SK-N-SH (cell line): ENCODE data around the gene ZFAND2A. TPM values are rescaled to one million over a fixed set of nuclear protein-coding genes. Genes with fewer than 3 reads are reported as not detected.

Source experiments
- CTCF ChIA-PET: fragments of 300-600, 350-600 bp; formaldehyde crosslinking; extraction: SDS; loops from one replicate; lab custom pipeline; 2021; lab: Yijun Ruan, JAX
- POLR2A ChIA-PET: fragments of 350-600 bp; sonication (Branson Sonifier 250); formaldehyde crosslinking; extraction: SDS; loops from one replicate; lab custom pipeline; 2020; ENCODE audit warnings: antibody characterized with exemption, inconsistent platforms; lab: Yijun Ruan, JAX
- DNase-seq: peaks from one replicate; pipeline ENCODE4 v3.0.0; 2012
- H2AFZ ChIP-seq: fragments of 200-600 bp; sonication (generic); 2 replicates; pipeline ENCODE4 v1.8.1; 2016; ENCODE audit warnings: antibody characterized with exemption, mild to moderate bottlenecking, low read depth
- H3F3A ChIP-seq: fragments of 200-600 bp; sonication (generic); replicated peaks from 2 replicates; pipeline ENCODE3; 2016; ENCODE audit warnings: antibody characterized with exemption, mild to moderate bottlenecking; ENCODE audit not compliant: insufficient read depth
- H3K27ac ChIP-seq, 2 experiments: fragments of 200-500 bp in 1 of 2; fragments of 200-600 bp in 1 of 2; sonication (Bioruptor generic) in 1 of 2; sonication (generic), shearing (Covaris generic) in 1 of 2; 2 replicates each; pipeline versions ENCODE4 v1.5.1 to v1.6.1; 2014 to 2016; ENCODE audit warnings: low read depth in 2 of 2, inconsistent platforms in 1 of 2, low read length in 1 of 2, mild to moderate bottlenecking in 1 of 2, mixed read lengths in 1 of 2
- H3K27me3 ChIP-seq: fragments of 200-600 bp; sonication (generic), shearing (Covaris generic); 2 replicates; pipeline ENCODE4 v1.6.1; 2016; ENCODE audit warnings: mixed run types; ENCODE audit not compliant: insufficient read depth
- H3K36me3 ChIP-seq, 2 experiments: fragments of 200-500 bp in 1 of 2; fragments of 200-600 bp in 1 of 2; sonication (Bioruptor generic) in 1 of 2; sonication (generic) in 1 of 2; replicated peaks in 1 of 2; 2 replicates each; pipeline versions ENCODE3 to v1.5.1; 2014 to 2016; ENCODE audit warnings: low read length in 1 of 2, mild to moderate bottlenecking in 1 of 2; ENCODE audit not compliant: insufficient read depth in 2 of 2, control insufficient read depth in 1 of 2
- H3K4me1 ChIP-seq, 2 experiments: fragments of 200-500 bp in 1 of 2; fragments of 200-600 bp in 1 of 2; sonication (Bioruptor generic) in 1 of 2; sonication (generic), shearing (Covaris generic) in 1 of 2; 2 replicates each; pipeline versions ENCODE4 v1.5.1 to v1.6.1; 2014 to 2016; ENCODE audit warnings: low read depth in 1 of 2, low read length in 1 of 2, mixed run types in 1 of 2; ENCODE audit not compliant: insufficient read depth in 2 of 2, control insufficient read depth in 1 of 2
- H3K4me2 ChIP-seq: fragments of 200-600 bp; sonication (generic), shearing (Covaris generic); 2 replicates; pipeline ENCODE4 v1.6.1; 2017; ENCODE audit warnings: mixed run types
- H3K4me3 ChIP-seq, 2 experiments: fragments of 200-500 bp in 1 of 2; fragments of 200-600 bp in 1 of 2; sonication (Bioruptor generic) in 1 of 2; sonication (generic), shearing (Covaris generic) in 1 of 2; 2 replicates each; pipeline versions ENCODE4 v1.5.1 to v1.8.1; 2014 to 2016; ENCODE audit warnings: low read depth in 2 of 2, inconsistent platforms in 1 of 2, low read length in 1 of 2, mild to moderate bottlenecking in 1 of 2, mixed read lengths in 1 of 2, moderate library complexity in 1 of 2
- H3K79me2 ChIP-seq: fragments of 200-600 bp; sonication (generic); 2 replicates; pipeline ENCODE4 v1.8.1; 2017; ENCODE audit warnings: mild to moderate bottlenecking; ENCODE audit not compliant: insufficient read depth
- H3K9ac ChIP-seq: fragments of 200-600 bp; sonication (generic); 2 replicates; pipeline ENCODE4 v1.6.1; 2017; ENCODE audit warnings: mixed run types
- H3K9me2 ChIP-seq: fragments of 200-600 bp; sonication (generic); 2 replicates; pipeline ENCODE4 v1.6.1; 2017; ENCODE audit warnings: mixed run types
- H3K9me3 ChIP-seq: fragments of 200-600 bp; sonication (generic); 2 replicates; pipeline ENCODE4 v1.6.1; 2017; ENCODE audit warnings: mixed run types, mild to moderate bottlenecking, moderate library complexity
- H4K20me1 ChIP-seq: fragments of 200-600 bp; sonication (generic); 2 replicates; pipeline ENCODE4 v1.6.1; 2017; ENCODE audit warnings: mild to moderate bottlenecking, mixed run types; ENCODE audit not compliant: insufficient read depth
- CHD2 ChIP-seq: fragments of 150-350 bp; IDR thresholded peaks from 2 replicates; pipeline ENCODE4 v1.6.1; 2018; ENCODE audit warnings: low read length; ENCODE audit not compliant: partially characterized antibody
- EP300 ChIP-seq, 2 experiments: IDR thresholded peaks; 2 replicates each; pipeline versions ENCODE4 v1.4.0 to v1.6.1; 2012; ENCODE audit warnings: borderline replicate concordance in 1 of 2, low read depth in 1 of 2, low read length in 1 of 2
- EZH2phosphoT487 ChIP-seq: fragments of 200-600 bp; sonication (generic); IDR thresholded peaks from 2 replicates; pipeline ENCODE4 v1.6.1; 2017; ENCODE audit warnings: low read depth, mixed run types, mild to moderate bottlenecking, antibody characterized with exemption, moderate library complexity, borderline replicate concordance
- GABPA ChIP-seq: IDR thresholded peaks from 2 replicates; pipeline ENCODE4 v1.4.0; 2012; ENCODE audit warnings: low read depth, mild to moderate bottlenecking
- GATA2 ChIP-seq: sonication (generic); formaldehyde crosslinking; IDR thresholded peaks from 2 replicates; pipeline ENCODE4 v1.5.0; 2020; ENCODE audit warnings: mild to moderate bottlenecking, missing genetic modification reagents
- MEF2A ChIP-seq: IDR thresholded peaks from 2 replicates; pipeline ENCODE4 v1.4.0; 2012; ENCODE audit warnings: low read depth, borderline replicate concordance
- MXI1 ChIP-seq: IDR thresholded peaks from 2 replicates; pipeline ENCODE4 v1.6.1; 2012; ENCODE audit warnings: mild to moderate bottlenecking, low read depth, low read length, improper control_type of control experiment
- POLR2AphosphoS5 ChIP-seq: IDR thresholded peaks from 2 replicates; pipeline ENCODE4 v1.6.1; 2012; ENCODE audit warnings: low read depth, low read length
- RAD21 ChIP-seq: IDR thresholded peaks from 2 replicates; pipeline ENCODE4 v1.6.1; 2012; ENCODE audit warnings: mild to moderate bottlenecking, low read length
- RCOR1 ChIP-seq: fragments of 150-350 bp; IDR thresholded peaks from 2 replicates; pipeline ENCODE4 v1.6.1; 2017; ENCODE audit warnings: antibody characterized with exemption, low read length
- RFX5 ChIP-seq: IDR thresholded peaks from 2 replicates; pipeline ENCODE4 v1.6.1; 2012; ENCODE audit warnings: mild to moderate bottlenecking, improper control_type of control experiment, low read length
- SIN3A ChIP-seq: IDR thresholded peaks from 2 replicates; pipeline ENCODE4 v1.6.1; 2012; ENCODE audit warnings: low read depth, mild to moderate bottlenecking, low read length, moderate library complexity, borderline replicate concordance
- SMC3 ChIP-seq: IDR thresholded peaks from 2 replicates; pipeline ENCODE4 v1.6.1; 2012; ENCODE audit warnings: low read depth, low read length, improper control_type of control experiment
- TAF1 ChIP-seq: IDR thresholded peaks from 2 replicates; pipeline ENCODE4 v1.6.1; 2012; ENCODE audit warnings: low read depth, mild to moderate bottlenecking, low read length, moderate library complexity, borderline replicate concordance
- TCF12 ChIP-seq: IDR thresholded peaks from 2 replicates; pipeline ENCODE4 v1.4.0; 2012
- TEAD4 ChIP-seq: IDR thresholded peaks from 2 replicates; pipeline ENCODE4 v1.4.0; 2012; ENCODE audit warnings: mild to moderate bottlenecking, borderline replicate concordance; ENCODE audit not compliant: insufficient read depth
- WGBS: methylation state at CpG from one replicate; pipeline ENCODE4 v1.1.6; 2017; ENCODE audit warnings: low lambda C conversion rate; 5-methylcytosine and 5-hydroxymethylcytosine counted together
- polyA plus RNA-seq, 3 experiments: library from polyadenylated mRNA; depleted of rRNA; stranded (reverse); fragments of >200 nt; gene quantifications; 2 replicates each; pipeline ENCODE4 v1.2.3, GENCODE V29; 2012
- TF ChIP-seq, protein P1 (sequence below): fragments of 150-350 bp; IDR thresholded peaks from 2 replicates; pipeline ENCODE4 v1.6.1; 2017; ENCODE audit warnings: antibody characterized with exemption, low read length, low read depth, borderline replicate concordance
- TF ChIP-seq, protein P2 (sequence below): IDR thresholded peaks from 2 replicates; pipeline ENCODE4; 2012
- TF ChIP-seq, protein P3 (sequence below): fragments of 150-350 bp; IDR thresholded peaks from 2 replicates; pipeline ENCODE4 v1.6.1; 2016; ENCODE audit warnings: mild to moderate bottlenecking, low read depth, low read length
- TF ChIP-seq, protein P4 (sequence below): IDR thresholded peaks from 2 replicates; pipeline ENCODE4 v1.4.0; 2012; ENCODE audit warnings: low read depth, borderline replicate concordance

ZFAND2A gene
- polyA plus RNA-seq, 1 of the 3 experiments (the other 2 are of a cell fraction) = 38.9 TPM

DNA sequence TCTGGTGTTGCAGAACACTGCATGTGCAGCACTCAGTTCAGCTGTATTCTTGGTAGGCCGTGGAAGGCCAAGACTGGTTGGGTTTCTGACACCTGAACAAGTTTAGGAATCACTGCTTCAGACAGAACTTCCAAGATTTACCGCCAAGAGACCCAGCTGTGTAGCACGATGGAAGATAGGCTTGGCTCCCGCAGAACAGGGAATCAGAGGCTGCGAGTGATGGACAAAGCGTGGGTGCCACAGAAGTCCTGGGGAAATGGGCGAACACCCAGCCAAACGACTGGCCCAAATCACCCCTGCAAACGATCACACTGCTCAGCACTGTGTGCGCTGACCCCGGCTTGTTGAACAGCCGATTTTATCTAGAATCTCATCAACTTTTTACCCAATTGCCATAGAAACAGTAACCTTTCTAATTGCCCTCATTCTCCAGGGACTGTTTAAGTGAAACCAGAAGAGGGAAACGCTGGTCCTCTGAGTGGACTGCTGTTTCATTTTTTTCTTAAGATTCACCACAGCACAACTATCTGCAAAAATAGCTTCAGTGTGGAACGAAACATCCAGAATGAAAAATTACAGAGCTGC lies 17.9 kb downstream of the ZFAND2A start:
- POLR2A ChIA-PET = interaction anchor here (1.4 kb wide), 1 partner anchor 149 kb away, joined by 8 read pairs; no protein-coding TSS in a partner anchor
- 47% methylated on average over 14 of the region's 14 CpGs for WGBS
- peak; percentile 51; the same call in 1 of the 2 replicates for TF ChIP-seq RFX5
- peak; percentile 55 for TF ChIP-seq CHD2
- TF ChIP-seq RAD21 = peak; percentile 31; the same call in 1 of the 2 replicates
- no peak for TF ChIP-seq TAF1
- 0 out of 2 replicates have a peak, but pooled peaks have one; percentile 8 for TF ChIP-seq SMC3
- peak; percentile 88 for TF ChIP-seq GATA2 (CRISPR knock-in tag)
- peak; percentile 55; the same call in 1 of the 2 replicates for TF ChIP-seq MXI1
- TF ChIP-seq, protein P1, sequence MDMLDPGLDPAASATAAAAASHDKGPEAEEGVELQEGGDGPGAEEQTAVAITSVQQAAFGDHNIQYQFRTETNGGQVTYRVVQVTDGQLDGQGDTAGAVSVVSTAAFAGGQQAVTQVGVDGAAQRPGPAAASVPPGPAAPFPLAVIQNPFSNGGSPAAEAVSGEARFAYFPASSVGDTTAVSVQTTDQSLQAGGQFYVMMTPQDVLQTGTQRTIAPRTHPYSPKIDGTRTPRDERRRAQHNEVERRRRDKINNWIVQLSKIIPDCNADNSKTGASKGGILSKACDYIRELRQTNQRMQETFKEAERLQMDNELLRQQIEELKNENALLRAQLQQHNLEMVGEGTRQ = no peak
- TF ChIP-seq GABPA = no peak
- peak; percentile 58 for TF ChIP-seq RCOR1
- peak in 1 of 2 experiments; percentile 62; a peak in 1 of 4 replicates for TF ChIP-seq EP300 (IDR thresholded peaks at IDR 0.05; ENCODE audit: borderline replicate concordance in 1 of 2, low read depth in 1 of 2, low read length in 1 of 2)
- no peak overlapping the region for H2AFZ ChIP-seq
- H3K36me3 ChIP-seq = no peaks in the 10 kb centered on the region
- no peak overlapping the region for H3K4me2 ChIP-seq
- H3K4me3 ChIP-seq = no peak overlapping the region; a peak in 1 of 4 replicates
- CTCF ChIA-PET = interaction anchor here (0.5 to 9.7 kb wide), 22 partner anchors 9 to 368 kb away, joined by 3 to 327 read pairs (median 7); partner anchors contain the start of gene GPER1
- peak overlapping the region in 1 of 2 experiments; percentile 75; a peak in 2 of 4 replicates for H3K27ac ChIP-seq
- no peaks in the 10 kb centered on the region for H3F3A ChIP-seq
- H3K9ac ChIP-seq = no peak overlapping the region
- peaks cover 0 to 25% of the 10 kb centered on the region in 2 experiments; a peak in 2 of 4 replicates for H3K4me1 ChIP-seq
- no peaks in the 10 kb centered on the region for H3K9me3 ChIP-seq
- no peaks in the 10 kb centered on the region for H4K20me1 ChIP-seq
- no peaks in the 10 kb centered on the region for H3K9me2 ChIP-seq
- no peaks in the 10 kb centered on the region for H3K27me3 ChIP-seq
- peaks cover 6% of the 10 kb centered on the region for H3K79me2 ChIP-seq
- DNase-seq = peak; percentile 73

DNA sequence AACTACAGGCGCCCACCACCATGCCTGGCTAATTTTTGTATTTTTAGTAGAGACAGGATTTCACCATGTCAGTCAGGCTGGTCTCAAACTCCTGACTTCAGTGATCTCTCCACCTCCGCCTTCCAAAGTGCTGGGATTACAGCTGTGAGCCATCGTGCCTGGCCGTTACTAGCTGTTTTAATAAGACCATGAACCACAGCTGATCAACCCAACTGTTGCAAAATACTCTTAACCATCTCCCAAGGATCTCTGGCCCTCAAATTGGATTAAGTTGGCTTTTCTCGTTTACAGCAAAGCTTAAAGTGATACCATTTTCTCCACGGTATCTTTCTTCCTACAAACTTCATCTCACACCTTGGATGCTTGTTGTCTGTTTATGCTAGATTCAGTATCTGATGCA lies 18.3 kb downstream of the ZFAND2A start:
- no peak overlapping the region for H3K4me2 ChIP-seq
- CTCF ChIA-PET = interaction anchor here (1.5 to 9.7 kb wide), 14 partner anchors 12 to 368 kb away, joined by 4 to 327 read pairs (median 10); partner anchors contain the start of gene GPER1
- 80% methylated on average over 6 of the region's 6 CpGs for WGBS
- TF ChIP-seq MEF2A (no peak), SIN3A (no peak), SMC3 (no peak), TCF12 (no peak), RFX5 (no peak), TEAD4 (no peak), TAF1 (no peak), RAD21 (no peak), MXI1 (no peak), GABPA (no peak), POLR2AphosphoS5 (no peak), EZH2phosphoT487 (no peak)
- TF ChIP-seq, protein P2, sequence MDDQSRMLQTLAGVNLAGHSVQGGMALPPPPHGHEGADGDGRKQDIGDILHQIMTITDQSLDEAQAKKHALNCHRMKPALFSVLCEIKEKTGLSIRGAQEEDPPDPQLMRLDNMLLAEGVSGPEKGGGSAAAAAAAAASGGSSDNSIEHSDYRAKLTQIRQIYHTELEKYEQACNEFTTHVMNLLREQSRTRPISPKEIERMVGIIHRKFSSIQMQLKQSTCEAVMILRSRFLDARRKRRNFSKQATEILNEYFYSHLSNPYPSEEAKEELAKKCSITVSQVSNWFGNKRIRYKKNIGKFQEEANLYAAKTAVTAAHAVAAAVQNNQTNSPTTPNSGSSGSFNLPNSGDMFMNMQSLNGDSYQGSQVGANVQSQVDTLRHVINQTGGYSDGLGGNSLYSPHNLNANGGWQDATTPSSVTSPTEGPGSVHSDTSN = no peak
- TF ChIP-seq, protein P3, sequence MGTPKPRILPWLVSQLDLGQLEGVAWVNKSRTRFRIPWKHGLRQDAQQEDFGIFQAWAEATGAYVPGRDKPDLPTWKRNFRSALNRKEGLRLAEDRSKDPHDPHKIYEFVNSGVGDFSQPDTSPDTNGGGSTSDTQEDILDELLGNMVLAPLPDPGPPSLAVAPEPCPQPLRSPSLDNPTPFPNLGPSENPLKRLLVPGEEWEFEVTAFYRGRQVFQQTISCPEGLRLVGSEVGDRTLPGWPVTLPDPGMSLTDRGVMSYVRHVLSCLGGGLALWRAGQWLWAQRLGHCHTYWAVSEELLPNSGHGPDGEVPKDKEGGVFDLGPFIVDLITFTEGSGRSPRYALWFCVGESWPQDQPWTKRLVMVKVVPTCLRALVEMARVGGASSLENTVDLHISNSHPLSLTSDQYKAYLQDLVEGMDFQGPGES = no peak
- TF ChIP-seq, protein P1 = no peak
- TF ChIP-seq, protein P4, sequence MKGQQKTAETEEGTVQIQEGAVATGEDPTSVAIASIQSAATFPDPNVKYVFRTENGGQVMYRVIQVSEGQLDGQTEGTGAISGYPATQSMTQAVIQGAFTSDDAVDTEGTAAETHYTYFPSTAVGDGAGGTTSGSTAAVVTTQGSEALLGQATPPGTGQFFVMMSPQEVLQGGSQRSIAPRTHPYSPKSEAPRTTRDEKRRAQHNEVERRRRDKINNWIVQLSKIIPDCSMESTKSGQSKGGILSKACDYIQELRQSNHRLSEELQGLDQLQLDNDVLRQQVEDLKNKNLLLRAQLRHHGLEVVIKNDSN = no peak

More for the DNA sequence above, 18.3 kb downstream of the ZFAND2A start:
- H4K20me1 ChIP-seq = no peaks in the 10 kb centered on the region
- no peaks in the 10 kb centered on the region for H3K27me3 ChIP-seq
- peaks cover 5% of the 10 kb centered on the region for H3F3A ChIP-seq
- peaks cover 3 to 30% of the 10 kb centered on the region in 2 experiments; a peak in 2 of 4 replicates for H3K4me1 ChIP-seq
- H3K4me3 ChIP-seq = no peak overlapping the region
- peaks cover 11% of the 10 kb centered on the region for H3K79me2 ChIP-seq
- H3K9ac ChIP-seq = no peak overlapping the region
- DNase-seq = no peak
- H2AFZ ChIP-seq = no peak overlapping the region
- H3K36me3 ChIP-seq = no peaks in the 10 kb centered on the region
- peak overlapping the region in 1 of 2 experiments; percentile 75; a peak in 2 of 4 replicates for H3K27ac ChIP-seq
- H3K9me2 ChIP-seq = no peaks in the 10 kb centered on the region
- H3K9me3 ChIP-seq = no peaks in the 10 kb centered on the region
- POLR2A ChIA-PET = interaction anchor here (1.4 kb wide), 1 partner anchor 149 kb away, joined by 8 read pairs; no protein-coding TSS in a partner anchor
